ENCODE measurements around the gene XPR1. TPM values are rescaled to one million over a fixed set of nuclear protein-coding genes. Genes with fewer than 3 reads are reported as not detected.

XPR1 gene
- total RNA-seq, 1 donor from 2014 or later = 15.8 TPM

GRCh38 chr1:180927348-180927747, 295.5 kb downstream of the XPR1 start:
- DNase-seq (ENCODE audit: low spot score) = no peak

GRCh38 chr1:180927841-180928240, 296.0 kb downstream of the XPR1 start:
- no peak for DNase-seq (ENCODE audit: low spot score)

GRCh38 chr1:180928331-180929230, 296.8 kb downstream of the XPR1 start:
- no peak for DNase-seq (ENCODE audit: low spot score)

GRCh38 chr1:180929389-180929788, 297.6 kb downstream of the XPR1 start:
- DNase-seq (ENCODE audit: low spot score) = no peak

GRCh38 chr1:180930687-180931086, 298.9 kb downstream of the XPR1 start:
- no peak for DNase-seq (ENCODE audit: low spot score)

- DNase-seq (ENCODE audit: low spot score) = no peak
Measured at GRCh38 chr1:180931529-180931928, 299.7 kb downstream of the XPR1 start.

- DNase-seq (ENCODE audit: low spot score) = no peak
Measured at GRCh38 chr1:180932378-180932777, 300.6 kb downstream of the XPR1 start.

GRCh38 chr1:180933141-180933540, 301.3 kb downstream of the XPR1 start:
- DNase-seq (ENCODE audit: low spot score) = no peak

- no peak for DNase-seq (ENCODE audit: low spot score)
Measured at GRCh38 chr1:180934563-180934962, 302.7 kb downstream of the XPR1 start.

- DNase-seq (ENCODE audit: low spot score) = no peak
Measured at GRCh38 chr1:180935326-180936109, 303.7 kb downstream of the XPR1 start.

GRCh38 chr1:180936110-180937011, 304.5 kb downstream of the XPR1 start:
- no peak for DNase-seq (ENCODE audit: low spot score)

- no peak for DNase-seq (ENCODE audit: low spot score)
Measured at GRCh38 chr1:180937012-180937372, 305.2 kb downstream of the XPR1 start.

- no peak for DNase-seq (ENCODE audit: low spot score)
Measured at GRCh38 chr1:180937624-180938225, 305.9 kb downstream of the XPR1 start.

GRCh38 chr1:180939073-180939710, 307.4 kb downstream of the XPR1 start:
- DNase-seq (ENCODE audit: low spot score) = no peak

GRCh38 chr1:180939711-180940103, 307.9 kb downstream of the XPR1 start:
- DNase-seq (ENCODE audit: low spot score) = no peak

Other genes with a start within 250 kb of the XPR1 start
- gene ACBD6, start 129.4 kb upstream of the XPR1 start, total RNA-seq = 33.2 TPM
- gene OVAAL, start 73.1 kb upstream of the XPR1 start, total RNA-seq = not detected